ENCODE results near the gene CALCOCO1. TPM values are rescaled to one million over a fixed set of nuclear protein-coding genes. Genes with fewer than 3 reads are reported as not detected.

The CALCOCO1 gene
- total RNA-seq, 1 donor from 2014 or later = 131 TPM

DNA sequence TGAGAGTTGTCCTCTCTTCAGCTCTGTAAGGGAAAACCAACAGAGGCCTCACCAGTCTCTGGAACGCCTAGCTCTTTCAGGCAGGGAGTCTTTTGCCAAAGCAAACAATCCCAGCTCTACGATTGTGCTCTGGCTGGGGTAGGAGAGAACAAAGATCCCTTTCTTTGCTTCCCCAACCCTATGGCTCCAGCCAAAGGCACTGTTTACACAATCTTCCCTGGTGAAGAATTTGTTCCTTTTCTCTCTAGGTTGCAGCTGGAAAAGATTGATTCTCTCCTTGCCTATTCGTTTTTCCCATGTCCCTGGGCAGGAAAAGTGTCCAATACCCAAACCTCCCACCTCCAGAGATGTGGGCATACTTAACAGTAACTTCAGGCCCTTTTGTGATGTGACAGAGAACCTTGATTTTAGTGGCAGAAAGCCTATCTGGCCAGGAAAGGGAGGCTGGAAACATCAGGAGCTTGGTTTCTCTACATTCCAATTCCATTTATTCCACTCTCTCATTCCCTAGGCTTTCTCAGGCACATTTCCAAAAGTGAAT lies 68.2 kb downstream of the CALCOCO1 start:
- Histone ChIP-seq H3K4me3 (no peak overlapping the region), H3K27me3 (no peaks in the 10 kb centered on the region), H3K4me1 (peaks cover 28% of the 10 kb centered on the region), H3K36me3 (peaks cover 0 to 9% of the 10 kb centered on the region in 2 donors), H3K9me3 (no peaks in the 10 kb centered on the region), H3K27ac (peak overlapping the region; percentile 52)
- intact Hi-C loops (cut with DNase I) = no loop called here
- no peak for DNase-seq (ENCODE audit: extremely low spot score in 2 of 2)
- TF ChIP-seq POLR2A (IDR thresholded peaks at IDR 0.05) (no peak), POLR2AphosphoS5 (IDR thresholded peaks at IDR 0.05; ENCODE audit: insufficient read depth in 1 of 2, low read depth in 1 of 2) (no peak)
- TF ChIP-seq, protein P1, sequence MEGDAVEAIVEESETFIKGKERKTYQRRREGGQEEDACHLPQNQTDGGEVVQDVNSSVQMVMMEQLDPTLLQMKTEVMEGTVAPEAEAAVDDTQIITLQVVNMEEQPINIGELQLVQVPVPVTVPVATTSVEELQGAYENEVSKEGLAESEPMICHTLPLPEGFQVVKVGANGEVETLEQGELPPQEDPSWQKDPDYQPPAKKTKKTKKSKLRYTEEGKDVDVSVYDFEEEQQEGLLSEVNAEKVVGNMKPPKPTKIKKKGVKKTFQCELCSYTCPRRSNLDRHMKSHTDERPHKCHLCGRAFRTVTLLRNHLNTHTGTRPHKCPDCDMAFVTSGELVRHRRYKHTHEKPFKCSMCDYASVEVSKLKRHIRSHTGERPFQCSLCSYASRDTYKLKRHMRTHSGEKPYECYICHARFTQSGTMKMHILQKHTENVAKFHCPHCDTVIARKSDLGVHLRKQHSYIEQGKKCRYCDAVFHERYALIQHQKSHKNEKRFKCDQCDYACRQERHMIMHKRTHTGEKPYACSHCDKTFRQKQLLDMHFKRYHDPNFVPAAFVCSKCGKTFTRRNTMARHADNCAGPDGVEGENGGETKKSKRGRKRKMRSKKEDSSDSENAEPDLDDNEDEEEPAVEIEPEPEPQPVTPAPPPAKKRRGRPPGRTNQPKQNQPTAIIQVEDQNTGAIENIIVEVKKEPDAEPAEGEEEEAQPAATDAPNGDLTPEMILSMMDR (IDR thresholded peaks at IDR 0.05) = no peak

Other genes with a start within 250 kb of the CALCOCO1 start
- gene MAP3K12, start 228.0 kb downstream of the CALCOCO1 start, total RNA-seq = 21.9 TPM
- gene TARBP2, start 226.2 kb downstream of the CALCOCO1 start, total RNA-seq = 17.7 TPM
- not detected for gene NPFF, start 220.0 kb downstream of the CALCOCO1 start, total RNA-seq
- 34.9 TPM for gene ATF7, start 101.1 kb downstream of the CALCOCO1 start, total RNA-seq
- 311 TPM for gene ATP5MC2, start 51.4 kb downstream of the CALCOCO1 start, total RNA-seq
- not detected for gene CISTR, start 24.5 kb upstream of the CALCOCO1 start, total RNA-seq
- gene HOXC13, start 211.4 kb upstream of the CALCOCO1 start, total RNA-seq = not detected
- gene HOXC12, start 227.5 kb upstream of the CALCOCO1 start, total RNA-seq = not detected
- gene HOXC11, start 245.7 kb upstream of the CALCOCO1 start, total RNA-seq = not detected
- gene HOTAIR, start 247.5 kb upstream of the CALCOCO1 start, total RNA-seq = not detected